Measurements from ENCODE around the gene FUCA1.
"Not testable (repeated sequence)": the region's sequence is repeated elsewhere in the genome, so short reads cannot be mapped to it uniquely, and the experiment has no call there.

The FUCA1 gene

DNA sequence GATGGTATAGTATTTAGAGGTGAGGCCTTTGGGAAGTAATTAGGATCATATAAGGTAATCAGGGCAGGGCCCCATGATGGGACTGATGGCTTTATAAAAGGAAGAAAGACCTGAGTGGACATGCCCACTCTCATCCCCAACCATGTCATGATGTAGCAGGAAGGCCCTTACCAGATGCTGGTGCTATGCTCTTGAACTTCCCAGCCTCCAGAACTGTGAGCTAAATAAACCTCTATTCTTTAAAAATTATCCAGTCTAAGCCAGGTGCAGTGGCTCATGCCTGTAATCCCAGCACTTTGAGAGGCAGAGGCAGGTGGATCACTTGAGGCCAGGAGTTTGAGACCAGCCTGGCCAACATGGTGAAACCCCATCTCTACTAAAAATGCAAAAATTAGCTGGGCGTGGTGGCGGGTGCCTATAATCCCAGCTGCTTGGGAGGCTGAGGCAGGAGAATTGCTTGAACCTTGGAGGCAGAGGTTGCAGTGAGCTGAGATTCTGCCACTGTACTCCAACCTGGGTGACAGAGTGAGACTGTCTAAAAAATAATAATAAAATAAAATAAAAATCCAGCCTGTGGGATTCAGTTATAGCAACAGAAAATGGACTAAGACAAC lies 20.5 kb downstream of the FUCA1 start:
- in situ Hi-C loops (cut with HindIII; ENCODE audit: low sequenced_read_pairs) = not testable (repeated sequence)

- in situ Hi-C loops (cut with HindIII; ENCODE audit: low sequenced_read_pairs) = no loop called here
These were observed 22.9 kb downstream of the FUCA1 start for GRCh38 chr1:23845163-23845562.

- in situ Hi-C loops (cut with HindIII; ENCODE audit: low sequenced_read_pairs) = no loop called here
These were observed 24.4 kb downstream of the FUCA1 start for GRCh38 chr1:23843644-23844043.

- in situ Hi-C loops (cut with HindIII; ENCODE audit: low sequenced_read_pairs) = no loop called here
These were observed 29.7 kb downstream of the FUCA1 start for GRCh38 chr1:23838401-23838866.

GRCh38 chr1:23837908-23838307 lies 30.2 kb downstream of the FUCA1 start:
- in situ Hi-C loops (cut with HindIII; ENCODE audit: low sequenced_read_pairs) = no loop called here

GRCh38 chr1:23836037-23836436 lies 32.1 kb downstream of the FUCA1 start:
- in situ Hi-C loops (cut with HindIII; ENCODE audit: low sequenced_read_pairs) = no loop called here

DNA sequence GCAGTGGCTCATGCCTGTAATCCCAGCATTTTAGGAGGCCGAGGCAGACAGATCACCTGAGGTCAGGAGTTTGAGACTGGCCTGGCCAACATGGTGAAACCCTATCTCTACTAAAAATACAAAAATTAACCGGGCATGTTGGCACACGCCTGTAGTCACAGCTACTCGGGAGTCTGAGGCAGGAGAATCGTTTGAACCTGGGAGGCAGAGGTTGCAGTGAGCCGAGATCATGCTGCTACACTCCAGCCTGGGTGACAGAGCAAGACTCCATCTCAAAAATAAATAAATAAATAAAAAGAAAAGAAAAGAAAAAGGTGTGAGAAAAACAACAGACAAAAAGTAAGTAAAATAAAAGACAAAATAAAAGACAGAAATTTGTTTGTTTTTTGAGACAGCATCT lies 33.9 kb downstream of the FUCA1 start:
- in situ Hi-C loops (cut with HindIII; ENCODE audit: low sequenced_read_pairs) = loop anchor here (5.0 kb wide), 1 partner anchor 78 kb away; the partner anchor contains the start of gene CNR2

GRCh38 chr1:23827717-23828116 lies 40.4 kb downstream of the FUCA1 start:
- in situ Hi-C loops (cut with HindIII; ENCODE audit: low sequenced_read_pairs) = no loop called here

DNA sequence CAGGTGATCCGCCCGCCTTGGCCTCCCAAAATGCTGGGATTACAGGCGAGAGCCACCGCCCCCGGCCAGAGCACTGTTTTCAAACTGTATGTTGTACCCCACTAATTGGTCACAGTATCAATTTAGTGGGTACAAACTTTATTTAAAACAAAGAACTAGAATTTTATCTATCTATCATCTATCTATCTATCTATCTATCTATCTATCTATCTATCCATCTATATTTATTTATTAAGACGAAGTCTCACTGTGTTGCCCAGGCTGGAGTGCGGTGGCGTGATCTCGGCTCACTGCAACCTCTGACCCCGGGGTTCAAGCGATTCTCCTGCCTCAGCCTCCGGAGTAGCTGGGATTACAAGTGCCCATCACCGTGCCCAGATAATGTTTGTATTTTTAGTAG lies 41.5 kb downstream of the FUCA1 start:
- in situ Hi-C loops (cut with HindIII; ENCODE audit: low sequenced_read_pairs) = not testable (repeated sequence)

- in situ Hi-C loops (cut with HindIII; ENCODE audit: low sequenced_read_pairs) = no loop called here
These were observed 42.1 kb downstream of the FUCA1 start for GRCh38 chr1:23825762-23826522.

- in situ Hi-C loops (cut with HindIII; ENCODE audit: low sequenced_read_pairs) = no loop called here
These were observed 42.9 kb downstream of the FUCA1 start, which contains the start of gene HMGCL for GRCh38 chr1:23825076-23825761. Gene HMGCL, minus strand, starts transcription at chr1:23825429. Its CDS starts 14 bp downstream, at chr1:23825415.

DNA sequence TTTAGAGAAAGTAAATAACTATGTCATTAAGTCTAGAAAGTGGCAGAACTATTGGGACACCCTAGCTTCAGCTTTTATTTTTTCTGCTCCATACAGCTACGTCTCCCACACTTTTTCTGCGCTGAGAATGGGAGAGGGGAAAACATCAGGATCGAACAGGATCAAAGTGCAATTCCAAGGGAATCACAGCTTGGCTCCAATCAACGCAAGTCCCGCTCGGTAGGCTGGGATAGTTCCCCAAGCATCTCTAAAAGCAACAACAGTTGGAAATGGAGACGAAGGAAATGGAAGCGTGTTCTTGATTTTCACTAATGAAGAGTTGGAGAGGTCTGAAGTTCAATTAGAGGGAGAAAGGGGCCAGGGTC lies 43.4 kb downstream of the FUCA1 start:
- in situ Hi-C loops (cut with HindIII; ENCODE audit: low sequenced_read_pairs) = no loop called here

GRCh38 chr1:23823767-23824166 lies 44.3 kb downstream of the FUCA1 start:
- in situ Hi-C loops (cut with HindIII; ENCODE audit: low sequenced_read_pairs) = no loop called here

DNA sequence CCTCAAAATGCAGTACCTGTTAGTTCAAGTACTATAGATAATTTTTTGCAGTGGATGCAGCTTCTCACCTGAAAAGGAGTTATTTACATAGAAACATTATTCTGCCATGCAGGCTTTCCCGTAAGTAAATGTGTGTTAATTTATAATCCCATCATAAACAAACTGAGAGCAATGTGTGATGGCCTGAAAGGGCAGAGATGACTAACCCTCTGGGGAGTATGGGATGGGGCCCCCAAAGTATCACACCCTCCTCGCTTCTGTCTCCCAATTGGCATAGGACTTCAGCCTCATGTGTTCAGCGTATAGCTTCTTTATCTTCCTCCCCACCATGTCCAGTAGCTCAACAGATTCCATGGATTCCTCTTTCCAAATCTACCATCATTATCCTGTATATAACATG lies 50.5 kb downstream of the FUCA1 start:
- in situ Hi-C loops (cut with HindIII; ENCODE audit: low sequenced_read_pairs) = no loop called here

DNA sequence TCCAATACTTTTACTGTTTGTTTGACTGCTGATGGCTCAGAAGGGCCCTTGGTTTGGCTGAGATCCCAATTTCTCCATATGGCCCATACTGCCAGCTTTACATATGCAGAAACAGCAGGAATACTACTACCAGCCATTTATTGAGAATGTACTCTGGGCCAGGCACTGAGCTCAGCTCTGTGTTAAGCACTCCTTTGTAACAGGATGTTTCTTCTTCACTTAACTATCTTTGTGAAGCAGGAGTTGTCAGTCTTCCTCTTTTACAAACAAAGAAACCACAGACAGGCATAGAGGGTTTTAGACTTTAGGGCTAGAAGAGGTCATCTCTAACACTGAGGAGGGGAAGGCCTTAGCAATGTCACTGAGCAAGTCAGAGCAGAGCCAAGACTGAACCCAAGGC lies 51.2 kb downstream of the FUCA1 start:
- in situ Hi-C loops (cut with HindIII; ENCODE audit: low sequenced_read_pairs) = no loop called here

DNA sequence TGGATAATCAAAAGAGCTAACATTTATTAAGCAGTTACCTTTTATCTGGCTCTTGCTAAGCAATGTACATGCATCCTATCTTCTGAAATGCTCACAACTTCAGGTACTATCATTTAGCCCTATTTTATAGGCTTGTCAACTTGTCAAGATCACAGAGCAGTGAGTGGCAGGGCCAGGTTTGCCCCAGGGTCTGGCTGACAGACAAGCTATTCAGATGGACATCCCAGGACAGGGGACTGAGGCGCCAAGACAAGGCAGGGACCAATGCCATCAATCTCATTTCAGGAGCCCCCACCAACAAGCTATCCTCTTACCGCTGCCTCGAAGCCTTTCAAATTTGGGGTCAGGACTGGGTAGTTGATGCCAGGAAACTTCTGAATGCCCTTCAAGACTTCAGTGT lies 51.7 kb downstream of the FUCA1 start:
- in situ Hi-C loops (cut with HindIII; ENCODE audit: low sequenced_read_pairs) = no loop called here

DNA sequence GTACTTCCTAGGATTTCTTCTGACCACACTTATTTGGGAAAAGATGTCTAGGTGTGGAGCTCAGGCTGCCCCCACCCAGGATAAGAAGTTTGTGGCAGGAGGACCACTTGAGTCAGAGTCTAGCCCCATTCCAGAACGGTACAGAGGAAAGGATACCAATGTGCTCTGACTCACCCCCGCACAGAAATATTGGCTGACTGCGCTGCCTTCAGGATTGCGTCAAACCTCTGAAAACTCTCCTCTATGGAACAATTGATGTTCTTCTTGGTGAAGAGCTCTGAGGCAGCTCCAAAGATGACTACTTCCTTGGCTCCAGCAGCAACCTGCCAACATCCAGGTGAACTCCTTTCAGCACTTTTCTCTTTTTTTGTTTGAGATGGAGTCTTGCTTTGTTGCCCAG lies 54.1 kb downstream of the FUCA1 start:
- in situ Hi-C loops (cut with HindIII; ENCODE audit: low sequenced_read_pairs) = no loop called here

DNA sequence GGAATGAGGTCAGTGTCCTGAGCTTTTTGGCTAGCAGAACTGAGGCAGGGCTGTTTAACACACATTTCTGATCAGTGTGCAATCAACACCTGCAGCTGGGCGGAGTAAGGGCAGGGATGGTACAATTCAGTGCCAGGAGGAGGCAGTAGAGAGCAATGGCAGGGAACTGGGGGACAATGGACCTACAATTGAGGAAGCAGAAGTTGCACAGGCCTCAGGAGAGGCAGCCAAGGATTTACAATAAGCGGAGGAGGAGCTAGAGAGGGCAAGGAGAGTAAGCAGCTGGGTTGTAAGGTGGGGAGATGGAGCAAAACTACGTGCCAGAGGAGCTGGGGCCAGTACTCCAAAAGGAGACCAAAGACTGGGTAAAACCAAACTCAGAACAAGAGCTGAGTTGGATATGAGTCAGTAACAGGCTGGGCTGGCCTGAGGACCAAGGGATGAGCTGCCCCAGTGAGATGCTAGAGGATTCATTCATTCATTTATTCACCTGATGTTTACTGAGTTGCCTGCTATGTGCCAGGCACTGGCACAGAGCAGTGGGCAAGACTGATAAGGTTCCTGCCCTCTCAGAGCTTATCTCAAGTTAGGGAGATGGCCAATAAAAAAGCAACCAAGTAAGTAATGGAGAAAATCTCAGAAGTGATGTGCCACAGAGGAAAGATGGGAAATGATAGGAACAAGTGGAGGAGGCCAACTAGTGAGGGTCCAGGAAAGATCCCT lies 57.1 kb downstream of the FUCA1 start:
- in situ Hi-C loops (cut with HindIII; ENCODE audit: low sequenced_read_pairs) = no loop called here

DNA sequence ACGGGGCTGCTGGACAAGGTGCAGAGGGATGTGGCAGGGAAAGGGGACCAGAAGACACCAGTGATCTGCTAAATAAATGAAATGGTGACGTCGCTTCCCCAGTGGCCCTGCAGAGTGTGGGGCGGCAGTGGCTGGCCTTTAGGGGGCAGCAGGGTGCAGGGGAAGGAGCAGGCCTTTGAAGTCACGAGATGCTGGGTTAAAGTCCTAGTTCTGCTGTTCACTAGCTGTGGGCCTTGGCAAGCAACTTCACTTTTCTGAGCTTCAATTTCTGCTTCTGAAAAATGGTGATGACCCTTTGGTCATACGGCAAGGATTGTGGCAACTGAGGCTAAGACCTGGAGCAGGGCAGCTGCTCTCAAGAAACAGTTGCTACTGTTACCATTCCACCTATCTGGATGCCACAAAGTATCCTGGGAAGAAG lies 58.3 kb downstream of the FUCA1 start:
- in situ Hi-C loops (cut with HindIII; ENCODE audit: low sequenced_read_pairs) = loop anchor here (5.0 kb wide), 1 partner anchor 53 kb away; no protein-coding TSS in a partner anchor

DNA sequence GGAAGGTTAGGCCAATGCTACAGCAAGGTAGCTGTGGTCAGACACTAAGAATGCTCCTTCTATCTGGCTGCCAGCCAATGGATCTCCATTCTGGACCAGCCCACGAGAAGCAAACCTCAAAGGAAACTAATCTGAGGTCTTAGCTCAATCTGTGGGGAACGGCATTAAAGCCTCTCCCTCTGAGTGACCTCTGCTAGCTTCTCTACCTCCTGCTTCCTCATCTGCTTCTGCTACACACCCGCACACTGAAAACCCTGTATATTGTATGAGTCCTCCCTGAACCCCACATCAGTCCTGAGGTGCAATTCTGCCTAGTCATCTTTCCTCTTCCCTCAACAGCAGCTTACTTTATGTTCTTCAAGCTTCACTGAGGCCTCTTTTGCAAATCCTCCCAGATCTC lies 60.6 kb downstream of the FUCA1 start:
- in situ Hi-C loops (cut with HindIII; ENCODE audit: low sequenced_read_pairs) = loop anchor here (5.0 kb wide), 1 partner anchor 55 kb away; no protein-coding TSS in a partner anchor

DNA sequence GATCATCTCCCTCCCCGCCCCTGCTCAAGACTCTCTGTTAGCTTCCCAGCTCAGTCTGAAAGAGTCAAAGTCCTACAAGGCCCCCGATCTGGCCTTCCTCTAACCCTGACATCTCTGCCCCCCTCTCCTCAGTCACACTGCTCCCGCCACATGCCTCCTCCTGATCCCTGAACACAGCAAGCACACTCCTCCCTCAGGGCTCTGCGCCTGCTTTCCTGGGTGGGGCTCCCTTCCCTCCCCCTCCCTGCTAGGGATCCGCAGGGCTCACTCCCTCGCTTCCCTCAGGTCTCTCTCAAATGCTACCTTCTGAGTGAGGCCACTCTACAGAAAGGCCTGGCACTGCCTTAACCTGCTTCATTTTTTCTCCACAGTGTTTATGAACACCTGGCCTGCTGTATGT lies 61.8 kb downstream of the FUCA1 start:
- in situ Hi-C loops (cut with HindIII; ENCODE audit: low sequenced_read_pairs) = loop anchor here (5.0 kb wide), 1 partner anchor 56 kb away; no protein-coding TSS in a partner anchor
